IPS-18c (cell line): ENCODE results near the gene RIMS3.

Experiments used
- H3K4me3 ChIP-seq: 2 replicates; pipeline ENCODE4 v1.7.0; 2013; ENCODE audit warnings: low read depth, mild to moderate bottlenecking, low read length, moderate library complexity; ENCODE audit not compliant: insufficient read depth
- H3K9me3 ChIP-seq: one replicate; pipeline ENCODE4 v1.6.1; 2013; ENCODE audit warnings: mild to moderate bottlenecking, low read length, moderate library complexity; ENCODE audit not compliant: control insufficient read depth, insufficient read depth

Gene RIMS3

GRCh38 chr1:40696294-40696693, 30.8 kb upstream of the RIMS3 start:
- H3K4me3 ChIP-seq, result no peak overlapping the region

DNA sequence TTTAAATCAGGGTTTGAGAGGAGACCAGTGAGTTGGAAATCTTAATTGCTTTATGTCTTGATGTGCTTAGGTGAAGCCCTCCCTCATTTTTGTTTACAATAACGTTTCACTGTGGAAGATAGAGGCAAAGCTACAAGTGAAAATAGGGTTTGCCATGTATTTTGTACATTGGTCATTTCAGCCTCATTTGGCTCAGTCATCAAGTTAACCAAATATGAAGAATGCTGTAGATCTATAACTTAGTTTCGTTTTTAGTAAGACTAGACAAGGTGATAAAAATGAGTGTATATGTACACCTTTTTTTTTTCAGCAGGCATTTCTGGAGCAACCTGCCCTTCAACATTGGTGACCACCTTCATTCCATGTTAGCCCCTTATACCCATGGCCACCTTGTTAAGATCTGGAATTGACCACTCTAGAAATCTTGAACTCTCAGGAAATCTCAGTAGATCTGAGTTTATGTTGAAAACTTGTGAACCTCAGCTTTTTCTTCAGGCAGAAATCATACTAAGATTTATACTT, 28.9 kb upstream of the RIMS3 start:
- Histone ChIP-seq H3K9me3 (no peaks in the 10 kb centered on the region), H3K4me3 (no peak overlapping the region)

More at GRCh38 chr1:40696294-40696693, 30.8 kb upstream of the RIMS3 start:
- no peaks in the 10 kb centered on the region for H3K9me3 ChIP-seq

DNA sequence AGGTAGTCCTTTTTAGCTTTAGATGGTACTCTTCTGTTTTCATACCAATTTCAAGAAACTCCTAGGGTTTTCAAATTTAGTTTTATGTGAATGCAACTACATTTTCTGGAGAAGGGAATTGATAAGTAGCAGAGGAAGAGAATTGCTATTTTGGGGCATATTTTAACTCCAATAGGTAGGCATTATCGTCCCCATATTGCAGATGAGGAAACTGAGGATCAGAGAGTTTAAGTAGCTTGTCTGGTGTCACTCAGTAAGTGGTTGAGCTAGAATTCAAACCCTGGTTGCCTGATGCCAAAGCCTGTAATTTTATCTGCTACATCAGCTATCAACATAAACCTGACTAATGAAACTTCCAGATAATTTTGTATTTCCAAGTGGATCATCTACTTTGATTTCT, 27.9 kb upstream of the RIMS3 start:
- Histone ChIP-seq H3K9me3 (no peaks in the 10 kb centered on the region), H3K4me3 (no peak overlapping the region)

DNA sequence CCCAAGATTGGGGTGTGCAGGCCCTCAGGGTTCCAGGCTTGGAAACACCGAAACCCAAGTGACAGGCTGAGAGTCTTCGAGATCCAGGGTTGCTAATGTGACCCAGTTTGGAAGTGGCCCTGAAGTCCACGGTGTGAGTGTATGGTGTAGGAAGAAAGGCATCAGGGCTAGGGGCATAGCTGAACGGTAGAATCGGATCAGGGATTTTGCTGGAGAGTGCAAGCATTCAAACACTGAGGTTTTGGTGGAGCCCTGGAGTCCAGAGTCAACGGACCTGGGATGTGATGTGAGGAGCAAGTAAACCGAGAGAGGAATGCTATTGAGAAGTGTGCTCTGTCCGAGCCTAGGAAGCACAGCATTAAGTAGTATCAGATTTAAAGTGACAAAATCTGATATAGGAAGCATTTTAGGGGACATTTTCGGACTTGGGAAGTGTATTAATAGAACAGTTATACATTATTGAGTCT, 27.0 kb upstream of the RIMS3 start:
- H3K9me3 ChIP-seq, result no peaks in the 10 kb centered on the region
- peak overlapping the region; percentile 92 for H3K4me3 ChIP-seq

DNA sequence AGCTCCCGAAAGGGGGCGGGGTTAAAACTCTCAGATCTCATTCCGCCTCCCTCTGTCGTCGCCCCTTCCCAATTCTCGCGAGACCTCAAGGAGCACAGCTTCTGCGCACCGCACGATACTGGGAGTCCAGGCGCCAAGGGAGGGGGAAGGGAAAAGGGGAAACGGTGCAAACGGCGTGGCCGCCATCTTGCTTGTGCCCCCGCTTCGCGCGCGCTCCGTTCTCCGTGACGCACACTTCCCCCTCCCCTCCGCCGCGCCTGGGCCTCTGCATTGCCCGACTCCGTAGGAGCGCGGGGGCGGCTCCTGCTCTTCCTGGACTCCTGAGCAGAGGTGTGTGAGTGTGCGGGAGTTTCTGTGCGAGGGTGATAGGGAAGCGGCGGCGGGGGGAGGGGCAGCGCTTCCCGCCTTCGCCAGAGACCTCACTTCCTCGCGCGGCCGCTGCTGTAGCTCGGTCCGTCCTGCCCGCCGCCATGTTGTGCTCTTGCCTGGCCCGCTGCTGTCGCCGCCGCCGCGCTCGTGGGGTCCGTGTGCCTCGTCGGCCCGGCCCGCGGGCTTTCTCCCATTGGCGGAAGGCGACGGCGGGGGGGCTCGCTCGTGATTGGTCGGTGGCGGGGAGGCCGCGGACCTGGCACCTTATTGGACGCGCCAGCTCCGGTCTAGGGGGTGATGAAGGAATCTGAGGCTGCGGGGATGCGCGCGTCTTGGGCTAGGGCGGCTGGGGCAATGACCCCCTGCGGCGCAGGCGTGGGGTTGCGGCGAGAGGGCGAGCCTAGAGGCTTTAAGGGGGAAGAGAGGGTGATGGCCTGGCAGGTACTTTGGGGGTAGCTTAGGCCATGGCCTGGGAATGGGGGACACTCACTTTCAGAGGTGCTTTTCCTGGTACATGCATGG, 26.3 kb upstream of the RIMS3 start, which contains the start of gene NFYC:
NFYC (plus strand) TSS at position 167 of the 891 bp plus-strand sequence. CDS start 47,140 bp downstream, outside the sequence.
- Histone ChIP-seq H3K4me3 (peak within 1 kb of the TSS; percentile 92), H3K9me3 (no peaks in the 10 kb centered on the region)

- H3K4me3 ChIP-seq, result peak overlapping the region; percentile 92
- H3K9me3 ChIP-seq, result no peaks in the 10 kb centered on the region
These were observed 25.5 kb upstream of the RIMS3 start for GRCh38 chr1:40690771-40691537.

DNA sequence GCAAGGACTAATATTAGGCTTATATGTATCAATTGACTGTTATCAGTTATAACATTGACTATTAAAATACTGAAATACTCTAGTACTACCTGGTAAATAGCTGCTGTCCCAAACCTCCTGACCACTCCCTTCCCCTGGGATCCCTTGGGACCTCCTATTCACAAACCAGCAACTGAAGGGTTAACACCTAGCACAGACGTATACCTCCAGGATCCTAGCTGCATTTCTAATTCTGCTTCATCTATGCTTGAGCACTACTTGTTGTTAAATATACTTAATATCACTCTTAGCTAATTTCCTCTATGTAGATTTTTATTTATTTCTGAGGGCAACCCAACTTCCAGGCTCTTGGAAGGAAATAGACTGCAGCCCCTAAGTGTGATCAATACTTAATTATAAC, 24.3 kb upstream of the RIMS3 start:
- Histone ChIP-seq H3K9me3 (peaks cover 2% of the 10 kb centered on the region), H3K4me3 (no peak overlapping the region)

- Histone ChIP-seq H3K4me3 (no peak overlapping the region), H3K9me3 (peaks cover 2% of the 10 kb centered on the region)
These were observed 22.2 kb upstream of the RIMS3 start for GRCh38 chr1:40687661-40688060.

GRCh38 chr1:40687059-40687458, 21.6 kb upstream of the RIMS3 start:
- H3K9me3 ChIP-seq, result peaks cover 2% of the 10 kb centered on the region

GRCh38 chr1:40684669-40685068, 19.2 kb upstream of the RIMS3 start:
- peaks cover 2% of the 10 kb centered on the region for H3K9me3 ChIP-seq
- no peak overlapping the region for H3K4me3 ChIP-seq

More at GRCh38 chr1:40687059-40687458, 21.6 kb upstream of the RIMS3 start:
- H3K4me3 ChIP-seq, result no peak overlapping the region

DNA sequence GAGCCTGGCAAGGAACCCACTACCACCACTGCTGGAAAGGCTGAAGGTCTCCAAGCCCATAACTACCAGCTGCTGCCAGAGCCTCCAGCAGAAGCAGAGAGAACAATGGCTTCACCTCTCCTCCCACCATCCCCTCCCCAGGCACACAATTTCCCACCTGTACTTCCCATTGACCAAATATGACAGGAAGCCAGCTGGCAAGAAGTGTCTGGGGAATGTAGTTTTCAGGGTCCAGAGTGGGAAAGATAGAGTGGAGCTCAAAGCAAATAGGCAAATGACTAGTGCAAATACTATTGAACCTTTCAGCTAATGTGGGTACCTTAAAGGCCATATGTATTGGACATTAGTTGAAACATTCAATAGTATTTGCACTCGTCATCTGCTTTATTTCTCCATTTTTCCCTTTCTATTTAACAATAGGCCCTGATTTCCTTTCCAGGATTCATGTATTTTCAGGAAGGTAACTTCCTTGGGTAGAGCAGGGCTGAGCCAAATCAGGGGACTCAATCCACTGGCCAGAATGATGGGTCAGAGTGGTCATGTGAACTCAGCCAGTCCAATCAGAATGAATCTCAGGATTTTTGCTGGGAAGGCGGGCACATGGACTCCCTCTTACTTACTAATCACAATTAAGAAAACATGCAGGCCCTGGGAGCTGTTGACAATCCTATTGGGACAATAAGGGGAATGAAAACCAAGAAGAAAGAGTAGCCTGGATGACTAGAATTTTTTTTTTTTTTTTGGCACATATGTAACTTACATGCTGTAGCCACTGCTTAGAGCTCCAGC, 13.9 kb upstream of the RIMS3 start:
- Histone ChIP-seq H3K9me3 (peaks cover 2% of the 10 kb centered on the region), H3K4me3 (no peak overlapping the region)

DNA sequence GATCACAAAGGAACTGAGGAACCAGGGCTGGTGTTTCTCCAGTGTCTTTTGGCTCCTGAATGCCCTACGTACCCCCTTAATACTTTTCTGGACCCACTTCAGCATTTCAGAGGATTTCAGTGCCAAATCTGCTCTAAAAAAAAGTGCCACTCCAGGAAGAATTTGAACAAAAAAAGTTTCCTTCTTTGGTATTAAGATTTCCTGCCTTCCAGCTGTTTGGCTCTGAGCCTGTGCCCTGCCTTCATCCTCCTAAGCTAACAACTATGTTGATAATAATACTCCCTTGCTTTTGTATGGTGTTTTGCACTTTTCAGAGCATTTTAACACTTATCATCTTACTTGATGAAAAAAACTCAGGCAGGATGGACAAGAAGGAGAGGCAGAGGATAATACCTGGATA, 11.0 kb upstream of the RIMS3 start:
- peaks cover 5% of the 10 kb centered on the region for H3K9me3 ChIP-seq
- no peak overlapping the region for H3K4me3 ChIP-seq

DNA sequence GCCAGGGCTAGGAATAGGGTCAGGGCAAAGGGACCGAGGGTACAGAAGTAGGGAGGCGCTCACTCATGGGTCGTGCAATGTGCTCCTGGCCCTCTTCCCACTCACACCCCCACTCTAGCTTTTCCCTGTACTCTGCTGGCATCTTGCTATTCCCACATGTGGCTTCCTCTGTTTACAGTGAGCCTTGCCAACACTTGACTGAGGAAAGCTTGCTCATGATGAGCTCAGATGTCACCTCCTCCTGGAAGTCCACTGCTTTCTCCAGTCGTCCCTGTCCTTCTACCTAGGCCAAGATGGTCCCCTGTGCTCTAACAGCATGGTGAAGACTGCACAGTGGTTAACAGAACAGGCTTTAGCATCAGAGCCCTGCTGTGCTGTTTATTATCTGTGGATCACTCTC, 8.0 kb upstream of the RIMS3 start:
- H3K9me3 ChIP-seq, result peaks cover 7% of the 10 kb centered on the region
- H3K4me3 ChIP-seq, result no peak overlapping the region

GRCh38 chr1:40668769-40669525, 3.5 kb upstream of the RIMS3 start:
- Histone ChIP-seq H3K4me3 (peak overlapping the region; percentile 11; the same call in 1 of the 2 replicates), H3K9me3 (peaks cover 5% of the 10 kb centered on the region)

- Histone ChIP-seq H3K9me3 (no peaks in the 10 kb centered on the region), H3K4me3 (peak overlapping the region; percentile 81)
These were observed 691 bp downstream of the RIMS3 start for GRCh38 chr1:40664791-40665190.

DNA sequence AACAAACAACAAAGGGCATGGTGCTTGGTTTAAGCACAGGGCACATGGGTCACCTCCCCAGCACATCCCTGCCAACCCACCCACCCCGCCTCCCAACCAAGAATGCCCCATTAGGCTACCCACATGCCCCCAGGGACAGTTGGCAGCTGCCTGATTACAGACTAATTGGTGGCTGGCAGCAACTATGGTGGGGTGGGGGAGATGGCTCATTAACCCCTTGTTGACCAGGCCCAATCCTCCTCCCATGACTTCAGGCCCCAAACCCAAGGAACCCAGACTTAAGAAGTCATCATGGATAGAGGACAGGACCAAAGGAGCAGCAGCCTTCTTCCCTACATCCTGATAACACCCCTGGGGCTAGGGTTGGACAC, 1.3 kb downstream of the RIMS3 start:
- no peak overlapping the region for H3K4me3 ChIP-seq
- H3K9me3 ChIP-seq, result no peaks in the 10 kb centered on the region
